ENCODE data around the gene DPF1.

Gene DPF1

DNA sequence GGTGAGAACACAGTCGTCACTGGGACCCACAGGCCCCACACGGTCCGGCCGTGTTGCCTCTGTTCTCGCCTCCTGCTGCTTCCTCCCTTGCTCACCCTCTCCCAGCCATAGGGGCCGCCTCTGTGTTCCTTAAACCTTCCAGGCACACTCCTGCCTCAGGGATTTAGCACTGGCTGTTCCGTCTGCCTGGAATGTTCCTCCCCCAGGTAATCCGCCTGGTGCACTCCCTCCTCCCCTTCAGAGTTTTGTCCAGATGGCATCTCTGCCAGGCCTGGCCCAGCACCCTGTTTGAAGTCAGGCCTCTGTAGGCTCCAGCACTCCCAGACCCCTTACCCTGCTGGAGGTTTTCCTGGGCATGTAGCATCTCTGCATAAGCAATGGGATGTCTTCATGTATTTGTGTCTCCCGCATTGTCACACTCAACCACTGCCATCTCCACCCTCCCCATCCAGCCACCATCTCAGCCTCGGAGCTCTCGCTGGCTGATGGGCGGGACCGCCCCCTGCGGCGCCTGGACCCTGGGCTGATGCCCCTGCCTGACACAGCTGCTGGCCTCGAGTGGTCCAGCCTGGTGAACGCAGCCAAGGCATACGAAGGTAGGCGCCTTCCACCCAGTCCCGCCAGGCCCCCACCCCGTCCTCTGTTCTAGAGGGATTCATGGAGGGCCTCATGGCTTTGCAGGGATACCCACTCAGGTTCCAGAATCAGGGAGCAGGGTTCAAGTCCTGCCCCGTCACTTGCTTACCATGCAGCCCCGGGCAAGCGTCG lies 25.9 kb downstream of the DPF1 start:
- no peak for DNase-seq (ENCODE audit: low read depth in 2 of 2)

DNA sequence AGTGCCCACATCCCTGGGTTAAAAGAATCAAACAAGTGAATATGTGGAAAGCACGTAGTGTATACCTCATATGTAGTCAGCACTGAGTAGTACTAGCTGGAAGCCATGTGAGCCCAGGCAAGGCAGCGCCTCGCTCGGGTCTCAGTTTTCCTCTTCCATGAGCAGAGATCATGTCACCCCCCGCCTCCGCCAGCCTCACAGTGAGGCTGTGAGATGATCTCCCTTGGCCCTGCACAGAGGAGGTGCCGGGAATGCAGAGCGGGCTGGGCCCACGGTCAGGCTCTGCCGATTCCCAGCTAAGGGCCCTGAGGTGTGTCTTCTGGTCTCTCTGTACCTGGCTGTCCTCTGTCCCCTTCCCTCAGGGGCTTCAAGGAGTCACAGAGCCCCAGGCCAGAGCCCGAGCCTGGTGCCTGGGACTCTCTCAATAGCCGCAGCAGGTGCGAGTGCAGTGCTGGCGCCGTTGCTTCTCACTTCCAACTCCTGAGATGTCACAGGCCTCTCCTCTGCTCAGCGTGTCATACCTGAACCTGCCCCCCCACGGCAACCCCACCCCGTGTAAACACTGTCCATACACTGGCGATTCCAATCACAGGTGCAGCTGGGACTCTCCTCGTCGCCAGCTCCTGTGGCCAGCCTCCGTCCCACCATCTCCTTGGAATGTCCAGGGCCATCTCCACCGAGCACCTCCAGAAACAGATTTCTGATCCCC lies 26.9 kb downstream of the DPF1 start:
- DNase-seq (ENCODE audit: low read depth in 2 of 2): no peak

DNA sequence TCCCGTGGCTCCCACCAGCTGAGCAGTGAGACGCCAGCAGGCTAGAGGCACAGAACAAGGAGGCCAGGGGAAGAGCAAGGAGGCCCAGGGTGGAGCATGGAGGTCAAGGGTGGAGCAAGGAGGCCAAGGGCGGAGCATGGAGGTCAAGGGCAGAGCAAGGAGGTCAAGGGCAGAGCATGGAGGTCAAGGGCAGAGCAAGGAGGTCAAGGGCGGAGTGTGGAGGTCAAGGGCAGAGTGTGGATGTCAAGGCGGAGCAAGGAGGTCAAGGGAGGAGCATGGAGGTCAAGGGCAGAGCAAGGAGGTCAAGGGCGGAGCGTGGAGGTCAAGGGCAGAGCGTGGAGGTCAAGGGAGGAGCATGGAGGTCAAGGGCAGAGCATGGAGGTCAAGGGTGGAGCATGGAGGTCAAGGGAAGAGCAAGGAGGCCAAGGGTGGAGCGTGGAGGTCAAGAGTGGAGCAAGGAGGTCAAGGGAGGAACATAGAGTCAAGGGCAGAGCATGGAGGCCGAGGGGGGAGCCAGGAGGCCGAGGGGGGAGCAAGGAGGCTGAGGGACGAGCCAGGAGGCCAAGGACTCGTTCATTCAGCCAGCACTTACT lies 27.7 kb downstream of the DPF1 start:
- DNase-seq (ENCODE audit: low read depth in 2 of 2): no peak

DNA sequence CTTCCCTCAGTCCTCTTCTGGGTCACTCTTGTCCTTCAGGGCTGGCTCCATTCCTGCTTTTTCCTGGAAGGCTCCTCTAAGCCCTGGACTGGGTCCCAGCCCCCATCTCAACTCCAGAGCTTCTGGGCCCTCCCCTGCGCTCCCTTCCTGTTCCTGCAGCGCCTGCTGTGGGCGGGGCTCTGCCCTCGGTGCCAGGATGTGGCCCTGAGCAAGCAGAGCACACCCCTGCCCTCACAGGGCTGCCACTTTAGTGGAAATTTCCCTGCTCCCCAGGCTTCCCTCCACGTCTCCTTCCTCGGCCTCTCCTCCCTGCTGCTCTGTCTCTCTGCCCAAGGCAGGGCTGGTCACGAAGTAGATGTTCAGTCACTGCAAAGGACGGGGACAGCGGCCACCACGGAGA lies 28.8 kb downstream of the DPF1 start:
- DNase-seq (ENCODE audit: low read depth in 2 of 2): no peak

DNA sequence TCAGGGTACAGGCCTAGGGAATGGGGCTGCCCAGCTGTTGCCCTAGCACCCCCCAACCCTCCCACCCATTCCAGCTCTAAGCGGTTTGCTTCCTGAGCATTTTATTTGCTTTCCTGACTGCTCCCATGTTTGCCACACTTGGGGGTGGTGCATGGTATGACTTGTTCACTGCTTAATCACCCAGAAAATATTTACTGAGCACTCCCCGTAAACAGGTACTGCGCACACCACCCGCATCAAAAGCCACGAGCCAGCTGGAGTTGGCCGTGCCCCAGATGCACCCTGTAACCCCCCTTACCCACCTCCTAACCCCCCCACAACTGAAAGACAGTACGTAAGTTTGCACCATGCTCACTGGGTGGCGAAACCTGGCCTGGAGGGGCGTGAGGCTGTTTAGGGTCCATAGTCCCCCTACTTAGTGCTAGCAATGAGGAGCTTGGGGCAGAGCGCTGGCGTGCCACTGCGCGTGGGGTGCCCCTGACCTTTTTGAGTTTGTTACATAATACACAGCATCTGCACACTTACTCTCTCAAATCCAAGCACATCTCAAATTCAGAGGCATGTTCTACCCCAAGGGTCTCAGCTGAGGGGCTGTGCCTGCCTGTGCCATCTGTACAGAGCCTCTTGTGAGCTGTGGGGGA lies 29.8 kb downstream of the DPF1 start:
- DNase-seq (ENCODE audit: low read depth in 2 of 2): no peak

DNA sequence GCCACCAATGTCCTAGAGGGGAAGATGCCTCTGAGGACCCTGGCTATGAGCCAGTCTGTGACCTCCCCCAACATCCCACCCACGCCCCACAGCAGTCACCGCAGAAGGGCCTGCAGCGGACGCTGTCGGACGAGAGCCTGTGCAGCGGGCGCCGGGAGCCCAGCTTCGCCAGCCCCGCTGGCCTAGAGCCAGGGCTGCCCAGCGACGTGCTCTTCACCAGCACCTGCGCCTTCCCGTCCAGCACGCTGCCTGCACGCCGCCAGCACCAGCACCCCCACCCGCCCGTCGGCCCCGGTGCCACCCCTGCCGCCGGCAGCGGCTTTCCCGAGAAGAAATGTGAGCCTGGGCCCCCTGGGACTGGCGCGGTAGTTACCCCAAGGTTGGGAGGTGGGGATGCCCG lies 30.6 kb downstream of the DPF1 start:
- DNase-seq (ENCODE audit: low read depth in 2 of 2): no peak

DNA sequence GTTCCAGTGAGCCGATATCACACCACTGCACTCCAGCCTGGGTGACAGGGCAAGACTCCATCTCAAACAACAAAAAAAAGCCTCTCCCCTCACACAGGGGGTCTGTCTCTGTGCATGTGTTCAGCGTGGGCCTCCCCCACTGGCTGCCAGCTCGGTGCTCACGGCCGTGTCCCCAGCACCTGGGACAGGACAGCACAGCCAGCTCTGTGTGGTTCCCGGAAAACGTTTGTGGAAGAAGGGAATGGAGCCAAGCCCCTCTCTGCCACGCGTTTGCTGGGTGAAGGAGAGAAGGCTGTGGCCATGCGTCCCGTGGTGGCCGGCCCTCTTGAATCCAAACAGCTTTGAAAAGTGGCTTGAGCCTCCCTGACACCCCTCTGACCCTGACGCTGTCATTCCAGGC lies 32.3 kb downstream of the DPF1 start:
- no peak for DNase-seq (ENCODE audit: low read depth in 2 of 2)

DNA sequence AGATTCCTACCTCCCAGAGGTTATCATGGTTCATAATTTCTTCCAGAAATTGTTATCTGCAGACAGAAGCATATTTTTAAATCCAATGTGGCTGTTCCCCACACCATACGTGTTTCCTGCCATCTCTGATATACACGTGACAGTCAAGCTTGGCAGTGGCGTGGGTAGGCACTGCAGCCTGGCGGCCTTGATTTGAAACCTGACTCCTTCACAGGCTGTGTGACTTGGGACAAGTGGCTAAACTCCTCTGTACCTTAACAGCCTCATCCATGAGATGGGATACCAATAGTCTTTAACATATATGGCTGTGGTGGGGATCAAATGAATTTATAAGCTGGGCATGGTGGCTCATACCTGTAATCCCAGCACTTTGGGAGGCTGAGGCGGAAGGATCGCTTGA lies 33.2 kb downstream of the DPF1 start:
- no peak for DNase-seq (ENCODE audit: low read depth in 2 of 2)

DNA sequence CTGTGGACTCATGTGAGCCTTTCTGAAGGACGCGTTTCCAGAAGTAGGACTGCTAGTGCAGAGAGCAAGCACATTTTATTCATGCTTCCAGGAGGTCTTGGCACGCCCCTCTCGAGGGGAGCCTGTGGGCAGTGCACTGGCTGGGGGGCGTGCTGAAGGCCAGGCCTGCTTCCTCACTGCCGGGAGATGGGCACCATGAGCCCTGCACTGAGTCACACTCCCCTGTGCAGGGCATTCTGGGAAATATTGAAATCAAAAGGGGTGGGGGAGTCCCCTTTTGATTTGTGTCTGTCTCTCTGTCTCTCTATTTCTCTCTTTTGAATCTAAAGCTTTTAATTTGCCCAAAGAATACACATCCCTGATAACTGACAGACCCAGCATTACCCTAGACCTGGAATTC lies 34.0 kb downstream of the DPF1 start:
- DNase-seq (ENCODE audit: low read depth in 2 of 2): no peak

DNA sequence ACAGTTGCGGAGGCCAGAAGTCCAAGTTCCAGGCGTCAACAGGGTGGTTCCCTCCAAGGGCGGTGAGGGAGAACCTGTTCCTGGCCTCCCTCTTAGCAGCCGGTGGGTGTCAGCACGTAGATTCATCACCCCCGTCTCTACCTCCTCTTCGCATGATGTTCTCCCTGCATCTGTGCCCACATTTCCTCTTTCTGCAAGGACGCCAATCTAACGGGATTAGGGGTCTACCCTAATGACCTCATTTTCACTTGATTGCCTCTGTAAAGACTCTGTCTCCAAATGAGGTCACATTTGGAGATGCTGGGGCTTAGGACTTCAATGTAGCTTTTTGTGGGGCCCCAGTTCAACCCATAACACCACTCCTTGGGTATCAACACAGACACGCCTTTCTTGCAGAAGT lies 38.5 kb downstream of the DPF1 start:
- DNase-seq (ENCODE audit: low read depth in 2 of 2): no peak

DNA sequence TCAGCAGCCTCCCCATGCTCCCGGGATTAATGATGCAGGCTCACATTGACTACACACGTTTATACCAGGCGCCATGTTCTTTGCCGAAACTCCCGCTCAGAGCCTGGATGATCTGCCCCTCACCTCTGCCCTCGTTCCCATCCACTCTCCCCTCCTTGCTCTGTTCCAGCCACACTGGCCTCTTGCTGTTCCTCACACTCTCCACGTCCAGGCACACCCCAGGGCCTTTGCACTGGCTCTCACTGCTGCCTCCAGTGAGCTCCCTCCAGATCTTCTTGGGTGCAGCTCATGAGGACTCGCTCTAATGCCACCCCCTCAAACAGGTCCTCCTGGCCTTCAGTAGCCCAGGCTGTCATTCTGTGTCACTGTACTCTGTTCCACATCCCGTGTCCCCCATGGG lies 39.2 kb downstream of the DPF1 start:
- DNase-seq (ENCODE audit: low read depth in 2 of 2): no peak

DNA sequence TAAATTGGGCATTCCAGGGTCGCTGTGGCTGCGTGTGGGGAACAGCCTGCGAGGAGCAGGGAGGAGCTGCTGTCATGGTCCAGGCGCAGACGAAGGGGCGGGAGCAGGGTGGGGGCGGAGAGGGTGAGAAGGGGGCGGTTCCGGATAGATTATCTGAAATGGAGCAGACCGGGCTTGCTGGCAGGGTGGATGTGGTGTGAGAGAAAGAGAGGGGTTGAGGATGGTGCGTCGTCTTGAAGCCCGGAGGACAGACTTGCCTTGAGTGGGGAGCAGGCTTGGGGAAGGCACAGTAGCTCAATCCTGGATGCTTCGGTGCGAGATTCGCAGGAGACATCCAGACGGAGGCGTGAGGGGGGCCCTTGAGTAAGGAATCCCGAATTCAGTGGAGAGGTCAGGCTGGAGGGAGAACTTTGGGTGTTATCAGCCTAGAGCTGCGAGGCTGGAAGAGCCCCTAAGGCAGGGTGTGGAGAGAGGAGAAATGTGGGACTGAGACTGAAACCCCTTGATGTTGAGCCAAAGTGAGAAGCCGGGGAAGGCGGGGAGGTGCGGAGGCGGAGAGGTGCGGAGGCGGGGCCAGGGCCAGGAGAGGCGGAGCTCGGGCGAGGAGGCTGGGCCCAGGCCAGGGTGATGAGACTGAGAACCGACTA lies 40.6 kb downstream of the DPF1 start:
- no peak for DNase-seq (ENCODE audit: low read depth in 2 of 2)

DNA sequence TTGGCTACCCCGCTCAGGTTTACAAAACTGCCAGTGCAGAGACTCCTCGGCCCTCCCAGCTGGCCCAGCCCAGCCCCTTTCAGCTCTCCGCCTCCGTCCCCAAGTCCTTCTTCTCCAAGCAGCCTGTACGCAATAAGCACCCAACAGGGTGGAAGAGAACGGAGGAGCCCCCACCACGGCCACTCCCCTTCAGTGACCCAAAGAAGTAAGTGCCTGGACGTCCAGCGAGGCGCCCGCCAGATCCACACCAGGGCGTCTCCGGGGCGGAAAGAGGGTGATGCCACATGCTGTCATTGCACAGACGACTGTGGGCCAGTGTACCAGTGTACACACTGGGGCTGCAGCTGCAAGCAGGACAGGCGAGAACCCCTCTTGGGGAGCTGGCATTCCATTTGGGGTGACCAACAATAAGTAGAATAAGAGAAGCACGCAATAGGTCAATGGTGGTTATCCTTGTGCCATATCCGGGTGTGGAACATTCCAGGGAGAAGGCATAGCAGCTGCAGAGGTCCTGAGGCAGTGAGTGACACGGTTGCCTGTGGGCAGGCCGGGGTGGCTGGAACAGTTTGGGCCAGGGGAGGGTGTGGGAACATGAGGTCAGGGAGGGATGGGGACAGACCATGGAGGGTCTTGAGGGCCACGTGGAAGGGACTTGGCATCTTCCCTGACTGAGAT lies 41.3 kb downstream of the DPF1 start:
- no peak for DNase-seq (ENCODE audit: low read depth in 2 of 2)

DNA sequence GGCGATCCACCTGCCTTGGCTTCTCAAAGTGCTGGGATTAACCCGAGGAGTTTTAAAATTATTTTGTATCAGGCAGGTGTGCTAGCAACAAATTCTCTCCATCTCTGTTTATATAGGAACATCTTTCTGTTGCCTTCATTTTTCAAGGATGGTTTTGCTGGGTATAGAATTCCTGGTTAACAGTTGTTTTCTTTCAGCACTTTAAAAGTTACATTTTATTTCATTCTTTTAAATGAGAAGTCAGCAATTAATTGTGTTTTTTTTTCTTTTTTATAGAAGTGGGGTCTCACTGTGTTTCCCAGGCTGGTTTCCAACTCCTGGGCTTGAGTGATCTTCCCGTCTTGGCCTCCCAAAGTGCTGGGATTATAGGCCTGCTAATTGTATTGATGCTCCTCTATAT lies 44.0 kb downstream of the DPF1 start:
- no peak for DNase-seq (ENCODE audit: low read depth in 2 of 2)

DNA sequence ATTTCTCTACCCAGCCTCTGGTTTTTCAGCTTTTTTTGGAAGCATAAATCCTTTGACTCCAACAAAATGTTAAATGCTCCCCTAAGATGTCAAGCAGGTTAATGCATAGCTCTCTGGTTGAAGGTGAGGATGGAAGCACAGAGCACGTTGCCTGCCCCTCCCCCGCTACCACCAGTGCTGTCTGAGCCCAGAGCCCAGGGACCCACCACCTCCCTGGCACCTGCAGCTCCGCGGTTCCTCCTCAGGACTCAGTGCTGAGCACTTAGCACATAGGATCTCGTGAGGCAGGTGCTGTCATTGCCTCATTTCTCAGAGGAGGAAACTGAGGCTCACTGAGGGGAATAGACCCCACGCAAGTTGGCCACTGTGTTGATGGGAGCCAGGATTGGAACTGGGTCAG lies 48.6 kb downstream of the DPF1 start:
- DNase-seq (ENCODE audit: low read depth in 2 of 2): no peak

DNA sequence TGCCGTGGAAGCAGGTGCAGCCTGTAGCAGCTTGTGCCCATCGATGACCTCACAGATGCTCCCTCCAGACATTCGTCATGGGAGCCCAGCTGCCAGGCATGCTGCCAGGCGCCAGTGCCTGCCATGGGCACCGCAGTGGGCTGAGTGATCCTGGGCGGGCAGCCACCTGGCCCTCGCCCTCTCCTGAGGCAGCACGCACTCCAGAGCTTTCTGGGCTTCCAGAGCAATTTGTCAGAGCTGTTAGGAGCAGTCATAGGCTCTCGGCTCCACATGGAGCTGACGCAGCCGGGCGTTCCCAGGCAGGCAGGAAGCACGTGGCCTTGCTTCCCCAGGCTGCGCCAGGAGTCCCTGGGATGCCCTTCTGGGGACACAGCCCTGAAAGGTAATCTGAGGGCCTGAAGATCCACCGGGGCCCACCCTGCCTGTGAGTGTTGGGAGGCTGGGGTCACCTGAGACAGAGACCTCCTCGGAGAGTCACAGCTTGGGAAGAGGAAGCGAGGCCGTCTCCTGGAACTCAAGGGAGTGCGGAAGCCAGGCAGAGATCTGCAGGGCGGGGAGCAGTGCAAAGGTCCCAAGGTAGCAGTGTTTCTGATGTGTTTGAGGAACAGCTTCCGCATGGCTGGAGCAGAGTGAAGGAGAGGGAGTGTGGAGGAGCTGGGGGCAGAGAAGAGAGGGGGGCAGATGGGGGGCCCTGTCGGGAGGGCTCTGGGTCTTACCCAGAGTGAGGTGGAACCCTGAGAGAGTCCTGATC lies 50.6 kb downstream of the DPF1 start:
- no peak for DNase-seq (ENCODE audit: low read depth in 2 of 2)

DNA sequence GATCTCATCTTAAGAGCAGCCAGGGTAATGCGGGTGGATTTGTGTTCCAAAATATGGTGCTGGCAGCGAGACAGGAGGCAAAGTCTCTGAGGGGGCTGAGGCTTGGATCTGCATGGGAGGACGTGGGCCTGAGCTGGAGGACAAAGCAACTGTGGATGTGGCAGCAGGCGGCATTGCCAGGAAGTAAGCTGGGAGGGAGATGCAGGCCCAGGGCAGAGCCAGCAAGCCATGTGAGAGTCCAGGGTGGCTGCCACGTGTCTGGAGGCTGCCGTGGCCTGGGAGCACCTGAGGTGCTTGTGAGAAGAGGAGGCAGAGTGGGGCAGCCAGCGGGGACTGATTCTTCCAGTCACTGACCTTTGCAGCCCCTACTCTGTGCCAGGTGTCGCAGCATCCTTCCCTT lies 52.0 kb downstream of the DPF1 start:
- DNase-seq (ENCODE audit: low read depth in 2 of 2): no peak

DNA sequence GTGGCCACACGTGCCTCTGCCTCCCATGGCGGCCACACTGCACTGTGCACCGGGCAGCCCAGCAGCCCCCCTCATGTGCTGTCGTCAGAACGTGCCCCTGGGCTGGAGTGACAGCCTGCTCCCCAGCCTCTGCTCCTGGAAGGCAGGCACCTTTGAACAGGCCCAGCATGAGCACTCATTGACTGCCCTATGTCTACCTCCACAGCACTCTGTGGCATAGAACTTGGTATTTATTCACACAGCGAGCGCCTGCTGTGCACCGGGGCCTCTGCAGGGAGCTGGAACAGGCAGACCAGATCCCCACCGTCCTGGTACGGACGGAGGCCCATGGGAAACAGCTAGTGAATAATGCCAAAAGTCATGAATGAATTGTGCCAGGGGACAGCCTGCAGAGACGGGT lies 53.7 kb downstream of the DPF1 start:
- no peak for DNase-seq (ENCODE audit: low read depth in 2 of 2)

DNA sequence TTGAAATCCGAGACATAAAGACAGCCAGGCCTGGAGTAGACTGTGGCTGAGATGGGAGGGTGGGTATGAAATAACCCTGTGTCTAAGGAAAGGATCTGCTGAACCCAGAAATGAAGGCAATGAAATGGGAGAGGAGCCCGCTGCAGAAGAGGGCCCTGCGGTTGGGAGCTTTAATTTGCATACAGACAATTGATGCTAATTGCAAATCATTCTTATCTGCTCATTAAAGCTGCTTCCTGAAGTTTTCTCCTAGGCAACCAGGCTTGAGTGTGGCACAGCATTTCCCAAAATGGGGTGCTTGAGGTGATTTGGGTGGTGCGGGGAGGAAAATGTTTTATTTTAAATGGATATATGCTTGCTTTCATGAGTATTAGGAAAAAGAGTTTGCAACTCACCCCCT lies 55.4 kb downstream of the DPF1 start:
- DNase-seq (ENCODE audit: low read depth in 2 of 2): no peak

DNA sequence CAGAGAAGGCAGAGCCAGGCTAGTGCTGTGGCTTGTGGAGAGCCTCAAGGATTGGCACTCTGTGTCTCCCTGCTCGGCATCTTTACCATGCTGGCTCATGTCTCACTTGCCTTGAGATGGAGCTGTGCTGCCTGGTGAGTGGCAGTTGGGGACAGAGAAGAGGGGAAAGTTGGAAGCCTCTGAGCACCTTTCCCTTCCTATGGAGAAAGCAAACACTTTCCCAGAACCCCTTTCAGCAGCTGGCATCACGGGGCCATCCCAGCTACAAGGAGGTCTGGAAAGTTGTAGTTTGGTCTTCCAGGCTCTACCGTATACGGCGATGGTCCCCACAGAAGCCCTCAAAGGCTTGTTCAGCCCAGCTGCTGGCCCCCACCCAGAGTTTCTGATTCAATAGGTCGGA lies 58.7 kb downstream of the DPF1 start:
- DNase-seq (ENCODE audit: low read depth in 2 of 2): no peak

DNA sequence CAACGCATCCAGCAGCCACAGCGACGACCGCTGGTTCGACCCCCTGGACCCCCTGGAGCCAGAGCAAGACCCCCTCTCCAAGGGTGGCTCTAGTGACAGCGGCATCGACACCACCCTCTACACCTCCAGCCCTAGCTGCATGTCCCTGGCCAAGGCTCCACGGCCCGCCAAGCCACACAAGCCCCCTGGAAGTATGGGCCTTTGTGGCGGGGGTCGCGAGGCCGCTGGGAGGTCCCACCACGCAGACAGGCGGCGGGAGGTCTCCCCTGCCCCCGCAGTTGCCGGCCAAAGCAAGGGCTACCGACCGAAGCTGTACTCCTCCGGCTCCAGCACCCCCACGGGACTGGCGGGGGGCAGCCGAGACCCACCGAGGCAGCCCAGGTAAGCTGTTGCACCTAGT lies 59.5 kb downstream of the DPF1 start:
- DNase-seq (ENCODE audit: low read depth in 2 of 2): no peak

Data from stimulated activated CD4-positive, alpha-beta T cell treated with anti-CD3 and anti-CD28 coated beads, Interleukin-15, amount 100 ng/mL, for 48 hours (primary cell).